IMR-90 (cell line): ENCODE data around the gene CLTCL1. TPM values are rescaled to one million over a fixed set of nuclear protein-coding genes. Genes with fewer than 3 reads are reported as not detected.

Experiments
- ATAC-seq: fragments of 200-7000 bp; cut with Tn5 transposase; 2 replicates; pipeline ENCODE4 v1.9.1; 2020; ENCODE audit warnings: low read depth, mild to moderate bottlenecking, moderate library complexity
- BruUV-seq: library from RNA; stranded (reverse); fragments of 400-500 nt; replicated peaks from 2 replicates; lab custom pipeline; 2021; lab: Mats Ljungman, UMichigan
- CTCF ChIA-PET: fragments of 300-600 bp; formaldehyde crosslinking; extraction: SDS; loops from one replicate; lab custom pipeline; 2021; ENCODE audit warnings: antibody characterized with exemption; lab: Yijun Ruan, JAX
- POLR2A ChIA-PET: fragments of 300-600 bp; sonication (Branson Sonifier 250); formaldehyde crosslinking; loops from one replicate; lab custom pipeline; 2022; ENCODE audit warnings: antibody characterized with exemption; ENCODE audit not compliant: unreplicated experiment; lab: Charles Lee
- DNase-seq: peaks from one replicate; pipeline ENCODE4 v3.0.0; 2013
- H2AFZ ChIP-seq: replicated peaks from 2 replicates; pipeline ENCODE3; 2013; ENCODE audit warnings: low read length, mild to moderate bottlenecking; ENCODE audit not compliant: poor library complexity
- H2AK5ac ChIP-seq: 2 replicates; pipeline ENCODE4 v1.6.1; 2013; ENCODE audit warnings: low read depth, low read length, inconsistent platforms
- H2AK9ac ChIP-seq: replicated peaks from 2 replicates; pipeline ENCODE3; 2013; ENCODE audit warnings: mild to moderate bottlenecking, low read depth, low read length, moderate library complexity; ENCODE audit not compliant: poor library complexity
- H2BK120ac ChIP-seq: 2 replicates; pipeline ENCODE4 v1.6.1; 2013; ENCODE audit warnings: low read depth, low read length, inconsistent platforms
- H2BK15ac ChIP-seq: 3 replicates; pipeline ENCODE4 v1.6.1; 2013; ENCODE audit warnings: low read depth, low read length, inconsistent platforms
- H2BK20ac ChIP-seq: 2 replicates; pipeline ENCODE4 v1.6.1; 2013; ENCODE audit warnings: low read depth, mild to moderate bottlenecking, inconsistent platforms, low read length, moderate library complexity
- H2BK5ac ChIP-seq: 2 replicates; pipeline ENCODE4 v1.6.1; 2013; ENCODE audit warnings: mild to moderate bottlenecking, low read depth, low read length, inconsistent platforms; ENCODE audit not compliant: poor library complexity, severe bottlenecking
- H3K14ac ChIP-seq: replicated peaks from 2 replicates; pipeline ENCODE4 v1.6.1; 2013; ENCODE audit warnings: low read depth, low read length, inconsistent platforms
- H3K18ac ChIP-seq: 2 replicates; pipeline ENCODE4 v1.6.1; 2013; ENCODE audit warnings: low read depth, low read length, control low read depth
- H3K23ac ChIP-seq: 2 replicates; pipeline ENCODE4 v1.6.1; 2013; ENCODE audit warnings: low read depth, low read length, inconsistent platforms
- H3K27ac ChIP-seq: 2 replicates; pipeline ENCODE4 v1.5.1; 2013; ENCODE audit warnings: mild to moderate bottlenecking, control low read depth, low read length; ENCODE audit not compliant: insufficient read depth
- H3K27me3 ChIP-seq: 2 replicates; pipeline ENCODE4 v1.6.1; 2013; ENCODE audit warnings: low read length; ENCODE audit not compliant: control insufficient read depth, insufficient read depth
- H3K36me3 ChIP-seq: 2 replicates; pipeline ENCODE4 v1.6.1; 2013; ENCODE audit warnings: low read length, mixed read lengths; ENCODE audit not compliant: control insufficient read depth, insufficient read depth
- H3K4ac ChIP-seq: 2 replicates; pipeline ENCODE4 v1.6.1; 2013; ENCODE audit warnings: low read depth, low read length, inconsistent platforms
- H3K4me1 ChIP-seq: 2 replicates; pipeline ENCODE4 v1.6.1; 2013; ENCODE audit warnings: low read length, mixed read lengths; ENCODE audit not compliant: control insufficient read depth, insufficient read depth
- H3K4me2 ChIP-seq: 2 replicates; pipeline ENCODE4 v1.6.1; 2013; ENCODE audit warnings: low read depth, mild to moderate bottlenecking, control low read depth, low read length, moderate library complexity
- H3K4me3 ChIP-seq: 2 replicates; pipeline ENCODE4 v1.5.1; 2013; ENCODE audit warnings: low read depth, mild to moderate bottlenecking, control low read depth, low read length, moderate library complexity; ENCODE audit not compliant: insufficient read depth
- H3K56ac ChIP-seq: 2 replicates; pipeline ENCODE4 v1.6.1; 2013; ENCODE audit warnings: low read length, inconsistent platforms; ENCODE audit not compliant: insufficient read depth; ENCODE audit errors: extremely low read depth
- H3K79me1 ChIP-seq, 2 experiments: 2 replicates each; pipeline ENCODE4 v1.6.1; 2013; ENCODE audit warnings: low read length in 2 of 2, inconsistent platforms in 1 of 2, low read depth in 1 of 2
- H3K9ac ChIP-seq: 2 replicates; pipeline ENCODE4 v1.6.1; 2013; ENCODE audit warnings: low read depth, low read length, control low read depth
- H3K9me1 ChIP-seq: 2 replicates; pipeline ENCODE4 v1.6.1; 2013; ENCODE audit warnings: low read length, inconsistent platforms; ENCODE audit not compliant: insufficient read depth
- H3K9me3 ChIP-seq: 2 replicates; pipeline ENCODE4 v1.6.1; 2013; ENCODE audit warnings: low read length; ENCODE audit not compliant: control insufficient read depth, insufficient read depth
- H4K20me1 ChIP-seq: 2 replicates; pipeline ENCODE4 v1.6.1; 2013; ENCODE audit warnings: low read length, inconsistent platforms; ENCODE audit not compliant: insufficient read depth
- H4K5ac ChIP-seq: 2 replicates; pipeline ENCODE4 v1.6.1; 2013; ENCODE audit warnings: mild to moderate bottlenecking, low read depth, low read length, control low read depth
- H4K8ac ChIP-seq, 2 experiments: 2 replicates each; pipeline ENCODE4 v1.6.1; 2013; ENCODE audit warnings: low read depth in 2 of 2, low read length in 2 of 2, control low read depth in 1 of 2, inconsistent platforms in 1 of 2
- H4K91ac ChIP-seq: 2 replicates; pipeline ENCODE4 v1.6.1; 2013; ENCODE audit warnings: low read depth, low read length, inconsistent platforms; ENCODE audit not compliant: insufficient read depth
- NFE2L2 ChIP-seq: fragments of 150-350 bp; IDR thresholded peaks from 2 replicates; pipeline ENCODE4 v1.6.1; 2016; ENCODE audit warnings: low read depth, mild to moderate bottlenecking, low read length
- RAD21 ChIP-seq: IDR thresholded peaks from 2 replicates; pipeline ENCODE4 v1.6.1; 2012; ENCODE audit warnings: low read length, improper control_type of control experiment
- SMC3 ChIP-seq: fragments of 150-350 bp; IDR thresholded peaks from 2 replicates; pipeline ENCODE4 v1.6.1; 2016; ENCODE audit warnings: low read depth, mild to moderate bottlenecking, antibody characterized with exemption, low read length, moderate library complexity
- WGBS, 2 experiments: methylation state at CpG; one replicate each; pipeline versions ENCODE4 v1.1.5 to v1.1.7; 2013; ENCODE audit warnings: missing lambda C conversion rate in 2 of 2; ENCODE audit not compliant: insufficient read length in 1 of 2; ENCODE audit errors: extremely low coverage in 2 of 2; 5-methylcytosine and 5-hydroxymethylcytosine counted together
- dilution Hi-C: fragments of 300-500 bp; cut with HindIII; formaldehyde crosslinking; loops from one replicate; pipeline ENCODE4 v1.14.3; 2018; ENCODE audit warnings: low sequenced_read_pairs; ENCODE audit not compliant: unreplicated experiment
- in situ Hi-C: fragments of 300-500 bp; cut with MboI; formaldehyde crosslinking; loops from 3 replicates; pipeline ENCODE4 v1.14.3; 2019; ENCODE audit warnings: low sequenced_read_pairs, inconsistent platforms, mixed read lengths
- intact Hi-C: fragments of 100-400 bp; cut with micrococcal nuclease; formaldehyde crosslinking; loops from 2 replicates; pipeline ENCODE4 v1.10.0; 2022
- polyA plus RNA-seq, 3 experiments: library from polyadenylated mRNA; depleted of rRNA; stranded (reverse); fragments of >200 nt; gene quantifications; 2 replicates each; pipeline ENCODE4 v1.2.3, GENCODE V29; 2012; ENCODE audit warnings: low replicate concordance in 1 of 3
- total RNA-seq: library from RNA; depleted of rRNA; stranded (reverse); fragments of >200 nt; gene quantifications from 2 replicates; pipeline ENCODE4 v1.2.3, GENCODE V29; 2012
- TF ChIP-seq, protein P1 (sequence below): conservative IDR thresholded peaks from 2 replicates; pipeline ENCODE4 v1.5.1; 2012; ENCODE audit warnings: mild to moderate bottlenecking, low read depth, low read length, improper control_type of control experiment

The CLTCL1 gene
- total and polyA plus RNA-seq, 2 of the 4 experiments (the other 2 are of a cell fraction): 6.2 to 8.1 TPM

DNA sequence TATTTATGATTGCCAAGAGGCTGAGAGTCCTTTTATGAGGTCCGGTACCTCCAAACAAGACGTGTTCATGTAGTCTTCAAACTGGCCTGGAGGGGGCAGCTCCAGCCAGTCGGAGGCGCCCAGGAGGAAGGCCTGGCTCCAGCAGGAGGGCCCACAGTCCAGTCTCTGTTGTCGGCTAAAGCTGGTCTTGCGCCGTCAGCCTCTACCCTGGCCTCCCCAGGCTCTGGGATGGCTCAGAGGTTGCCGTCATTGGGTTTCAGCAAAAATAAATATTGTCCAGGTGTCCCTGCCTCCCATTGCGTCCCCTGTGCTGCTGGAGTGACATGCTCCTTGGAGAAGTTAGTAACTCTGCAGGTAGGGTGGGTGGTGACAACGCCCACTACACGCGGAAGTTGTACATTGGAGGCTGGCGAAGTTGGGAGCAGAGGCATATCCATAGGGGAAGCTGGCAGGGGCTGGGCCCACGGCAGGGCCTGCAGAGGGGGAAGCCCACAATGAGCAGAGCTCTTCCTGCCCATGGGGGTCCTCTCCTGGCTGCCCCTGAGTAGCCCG is 111.9 kb downstream of the CLTCL1 start:
- dilution Hi-C loops: no loop called here
- CTCF ChIA-PET: interaction anchor here (0.6 to 1.1 kb wide), 6 partner anchors 10 to 1603 kb away, joined by 3 to 8 read pairs (median 3); no protein-coding TSS in a partner anchor
- TF ChIP-seq NFE2L2 (no peak), SMC3 (peak; percentile 71), RAD21 (peak; percentile 78)
- TF ChIP-seq, protein P1, sequence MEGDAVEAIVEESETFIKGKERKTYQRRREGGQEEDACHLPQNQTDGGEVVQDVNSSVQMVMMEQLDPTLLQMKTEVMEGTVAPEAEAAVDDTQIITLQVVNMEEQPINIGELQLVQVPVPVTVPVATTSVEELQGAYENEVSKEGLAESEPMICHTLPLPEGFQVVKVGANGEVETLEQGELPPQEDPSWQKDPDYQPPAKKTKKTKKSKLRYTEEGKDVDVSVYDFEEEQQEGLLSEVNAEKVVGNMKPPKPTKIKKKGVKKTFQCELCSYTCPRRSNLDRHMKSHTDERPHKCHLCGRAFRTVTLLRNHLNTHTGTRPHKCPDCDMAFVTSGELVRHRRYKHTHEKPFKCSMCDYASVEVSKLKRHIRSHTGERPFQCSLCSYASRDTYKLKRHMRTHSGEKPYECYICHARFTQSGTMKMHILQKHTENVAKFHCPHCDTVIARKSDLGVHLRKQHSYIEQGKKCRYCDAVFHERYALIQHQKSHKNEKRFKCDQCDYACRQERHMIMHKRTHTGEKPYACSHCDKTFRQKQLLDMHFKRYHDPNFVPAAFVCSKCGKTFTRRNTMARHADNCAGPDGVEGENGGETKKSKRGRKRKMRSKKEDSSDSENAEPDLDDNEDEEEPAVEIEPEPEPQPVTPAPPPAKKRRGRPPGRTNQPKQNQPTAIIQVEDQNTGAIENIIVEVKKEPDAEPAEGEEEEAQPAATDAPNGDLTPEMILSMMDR: peak; percentile 75
- intact Hi-C loops: loop anchor here (1.0 to 2.0 kb wide), 4 partner anchors 112 to 451 kb away; partner anchors contain the start of genes CDC45, CLTCL1 and UFD1
- Histone ChIP-seq H4K5ac (peak overlapping the region; percentile 11; the same call in 1 of the 2 replicates), H2BK120ac (no peak overlapping the region), H3K79me1 (peaks cover 2 to 35% of the 10 kb centered on the region in 2 experiments; a peak in 3 of 4 replicates), H4K20me1 (peaks cover 17% of the 10 kb centered on the region), H3K27ac (no peak overlapping the region), H3K27me3 (no peaks in the 10 kb centered on the region), H2AK5ac (peak overlapping the region; percentile 44; the same call in 1 of the 2 replicates), H3K56ac (no peak overlapping the region), H3K18ac (no peak overlapping the region), H3K4me2 (peak overlapping the region; percentile 61), H3K9me3 (no peaks in the 10 kb centered on the region), H2AK9ac (peak overlapping the region; percentile 22), H3K14ac (no peak overlapping the region), H3K23ac (no peak overlapping the region), H2BK15ac (no peak overlapping the region), H2BK5ac (no peak overlapping the region), H3K4ac (no peak overlapping the region; the same call in 1 of the 2 replicates), H4K8ac (peak overlapping the region; percentile 32 to 56; a peak in 2 of 4 replicates), H3K9ac (0 out of 2 replicates have a peak overlapping the region, but pooled peaks have one; percentile 25), H3K9me1 (0 out of 2 replicates have a peak, but pooled peaks cover 2% of the 10 kb centered on the region), H4K91ac (0 out of 2 replicates have a peak overlapping the region, but pooled peaks have one; percentile 27), H2AFZ (peak overlapping the region; percentile 89), H3K4me3 (0 out of 2 replicates have a peak overlapping the region, but pooled peaks have one; percentile 46), H3K4me1 (peaks cover 14% of the 10 kb centered on the region), H3K36me3 (peaks cover 8% of the 10 kb centered on the region), H2BK20ac (no peak overlapping the region)
- DNase-seq (peak; percentile 85), ATAC-seq (peak; percentile 65)
- 40% methylated on average over 7 of the region's 15 CpGs; no CpG with 5 or more reads in 1 of the 2 experiments for WGBS, 2 experiments
- no TSS peak for BruUV-seq
- in situ Hi-C loops: loop anchor here (10.0 kb wide), 1 partner anchor 175 kb away; no protein-coding TSS in a partner anchor
- POLR2A ChIA-PET: no interaction called here
